HG02610 (cell line): ENCODE measurements around the gene SPAG16.
A peak's percentile ranks its signal among the peaks of the same experiment; 100 is the strongest.

ENCODE experiments used
- ATAC-seq: cut with Tn5 transposase; IDR thresholded peaks from one replicate; pipeline ENCODE4 v1.9.1; 2021; ENCODE audit warnings: mild to moderate bottlenecking, moderate library complexity; ENCODE audit not compliant: unreplicated experiment

Gene SPAG16

DNA sequence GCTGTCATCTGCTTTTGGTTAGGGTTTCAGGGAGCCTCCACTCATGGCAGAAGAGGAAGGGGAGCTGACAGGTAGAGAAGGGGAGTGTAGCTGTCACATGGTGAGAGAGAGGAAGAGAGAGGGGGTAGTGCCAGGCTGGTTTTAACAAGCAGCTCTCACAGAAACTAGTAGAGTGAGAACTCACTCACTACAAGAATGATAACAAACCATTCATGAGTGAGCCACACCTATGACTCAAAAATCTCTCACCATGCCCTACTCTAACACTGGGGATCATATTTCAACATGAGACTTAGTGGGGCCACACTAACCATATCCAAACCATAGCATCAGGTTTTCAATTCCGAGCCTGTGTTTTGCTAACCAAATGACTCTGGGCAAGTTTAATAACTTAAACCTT is 851.7 kb downstream of the SPAG16 start:
- ATAC-seq = no peak

DNA sequence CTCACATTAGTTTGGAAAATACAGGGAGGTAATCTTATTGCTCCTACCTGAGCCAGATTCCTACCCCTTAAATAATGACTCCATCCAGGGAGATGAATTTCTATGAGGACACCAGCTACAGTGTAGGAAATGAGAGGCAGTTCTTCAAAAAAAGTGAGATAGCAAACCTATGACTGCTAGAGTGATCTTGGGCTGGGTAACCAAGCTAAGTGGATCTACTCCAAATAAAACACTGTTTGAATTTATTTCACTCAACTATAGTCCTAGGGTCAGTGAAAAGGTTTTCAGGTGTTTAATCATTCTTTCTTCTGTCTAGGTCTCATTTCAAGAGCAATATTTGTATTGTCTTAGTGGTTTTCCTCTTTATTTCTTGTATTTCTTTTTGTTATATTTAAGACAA is 854.5 kb downstream of the SPAG16 start:
- no peak for ATAC-seq

DNA sequence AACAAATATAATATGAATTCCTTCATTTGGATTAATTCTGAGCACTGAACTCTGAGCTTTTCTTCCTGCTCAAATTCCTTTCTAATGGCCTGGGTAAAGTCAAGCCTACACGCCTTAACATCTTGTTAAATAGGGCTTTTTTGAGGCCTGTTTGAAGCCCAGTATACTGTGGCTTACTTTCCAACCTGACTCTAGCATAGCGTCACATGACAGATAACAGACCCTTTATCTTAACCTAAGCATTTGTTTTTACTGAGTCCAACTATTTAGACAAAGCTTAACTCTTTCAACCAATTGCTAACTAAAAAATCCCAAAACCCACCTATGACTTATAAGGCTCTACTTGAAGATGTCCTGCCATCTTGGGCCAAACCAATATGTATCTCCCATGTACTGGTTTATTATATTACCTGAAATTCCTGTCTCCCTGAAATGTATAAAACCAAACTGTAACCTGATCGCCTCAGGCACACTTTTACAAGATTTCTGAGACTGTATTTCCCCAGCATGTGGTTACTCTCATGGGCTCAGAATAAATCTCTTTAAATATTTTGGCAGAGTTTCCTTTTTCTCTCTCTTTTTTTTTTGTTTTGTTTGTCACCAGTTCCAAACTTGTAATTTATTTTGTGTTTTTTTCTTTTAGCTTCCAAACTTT is 855.5 kb downstream of the SPAG16 start:
- ATAC-seq = no peak

DNA sequence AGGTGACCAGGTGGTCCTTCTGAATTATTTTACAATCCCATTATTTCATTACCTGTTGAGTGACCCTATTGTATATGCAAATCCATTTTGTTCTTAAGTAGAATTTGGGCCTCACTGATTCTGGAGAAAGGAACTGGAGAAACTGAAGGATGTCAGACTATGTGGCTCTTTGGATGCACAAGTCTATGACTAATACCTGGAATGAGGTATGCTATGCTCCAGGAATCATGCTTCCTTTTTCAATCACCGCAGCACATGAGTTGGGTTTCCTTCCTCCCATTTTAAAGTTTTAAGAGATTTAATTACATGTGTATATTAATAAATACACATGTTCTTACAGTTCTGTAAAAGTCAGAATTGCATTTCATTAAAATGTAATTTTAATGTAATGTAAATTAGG is 872.7 kb downstream of the SPAG16 start:
- peak; percentile 78 for ATAC-seq

DNA sequence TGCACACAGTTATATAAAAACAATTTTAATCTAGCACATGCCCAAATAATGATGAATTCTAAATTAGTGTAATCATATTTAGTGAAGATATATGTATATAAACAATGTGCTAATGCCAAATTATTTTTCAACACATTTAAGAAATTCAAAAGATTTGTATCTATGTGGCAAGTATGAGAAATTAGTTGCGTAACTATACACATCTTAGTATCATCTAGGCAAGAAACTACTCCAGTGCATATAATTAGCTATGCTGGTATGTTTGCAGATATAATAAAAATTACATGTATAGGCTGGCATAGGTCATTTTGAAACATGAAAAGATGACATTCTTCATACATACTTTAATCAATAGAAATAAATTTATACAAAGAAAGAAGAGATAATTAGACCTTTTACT is 874.6 kb downstream of the SPAG16 start:
- no peak for ATAC-seq

DNA sequence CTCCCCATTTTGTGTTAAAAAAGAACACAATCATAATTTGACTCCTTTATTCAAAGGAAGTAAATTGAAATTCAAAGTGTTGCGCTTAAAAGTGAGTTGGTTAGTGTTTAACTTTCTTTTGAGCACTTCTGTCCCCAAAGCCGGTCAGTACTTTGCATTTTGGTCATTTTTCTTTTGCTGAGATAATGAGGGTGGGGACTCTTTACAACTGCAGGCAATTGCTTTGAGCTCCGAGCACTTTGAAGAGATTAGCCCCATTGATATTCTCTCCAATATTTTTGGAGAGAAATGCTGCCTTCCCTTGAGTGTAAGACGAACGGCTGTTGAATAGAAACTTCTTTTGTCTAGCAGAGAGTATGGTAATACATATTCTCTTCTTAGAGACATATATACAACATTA is 885.0 kb downstream of the SPAG16 start:
- ATAC-seq = no peak

DNA sequence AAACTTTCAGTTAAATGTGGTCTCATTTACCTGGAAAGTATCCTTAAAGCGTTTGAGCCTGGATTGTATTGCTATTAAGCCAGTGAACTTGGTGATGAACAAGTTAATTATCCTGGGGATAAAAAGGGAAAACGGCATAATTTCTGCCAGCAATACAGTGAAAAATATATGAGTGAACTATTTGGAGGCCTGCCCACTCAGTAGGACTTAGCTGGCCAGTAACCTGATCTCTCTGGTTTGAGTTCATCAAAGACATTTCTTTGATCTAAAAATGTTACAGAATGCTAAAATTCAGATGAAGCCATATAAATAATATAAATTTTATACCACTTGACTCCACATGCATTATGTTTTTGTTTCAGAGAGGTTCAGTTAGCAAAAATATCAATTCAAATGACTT is 885.5 kb downstream of the SPAG16 start:
- ATAC-seq = no peak

DNA sequence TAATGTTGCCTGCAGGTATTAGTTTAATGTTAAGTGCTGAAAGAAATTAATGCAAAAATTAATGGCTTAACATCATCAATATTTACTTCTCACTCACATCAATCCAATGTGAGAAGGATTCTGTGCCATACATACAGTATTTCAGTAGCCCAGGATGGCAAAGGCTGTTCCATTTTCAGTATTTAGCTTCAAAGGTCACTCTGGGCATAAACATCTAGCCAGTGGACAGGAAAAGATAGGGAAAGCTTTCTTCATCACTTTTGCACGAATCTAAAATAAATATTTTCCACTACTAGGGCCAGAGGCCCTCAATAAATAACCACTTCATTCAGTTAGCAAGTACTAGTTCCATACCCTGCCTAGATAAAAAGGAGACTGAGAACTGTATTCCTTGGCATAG is 890.3 kb downstream of the SPAG16 start:
- ATAC-seq = no peak

DNA sequence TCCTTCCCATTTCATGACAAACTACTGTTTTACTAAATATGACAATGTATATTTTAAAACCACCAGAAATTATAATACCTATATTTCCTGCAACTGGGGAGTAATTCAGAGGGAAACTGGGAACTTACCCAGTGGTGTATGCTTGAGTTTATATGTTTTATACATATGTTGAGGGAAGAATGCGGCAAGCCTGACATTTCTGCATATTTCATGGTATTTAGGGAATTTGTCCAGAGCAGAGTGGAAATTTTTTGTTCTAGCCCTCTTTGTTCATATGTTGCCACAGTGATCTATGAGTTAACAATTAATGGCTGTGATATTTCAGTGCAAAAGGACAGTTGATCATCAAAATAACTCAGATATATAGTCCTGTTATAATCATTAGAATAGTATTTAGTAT is 895.8 kb downstream of the SPAG16 start:
- ATAC-seq = no peak

DNA sequence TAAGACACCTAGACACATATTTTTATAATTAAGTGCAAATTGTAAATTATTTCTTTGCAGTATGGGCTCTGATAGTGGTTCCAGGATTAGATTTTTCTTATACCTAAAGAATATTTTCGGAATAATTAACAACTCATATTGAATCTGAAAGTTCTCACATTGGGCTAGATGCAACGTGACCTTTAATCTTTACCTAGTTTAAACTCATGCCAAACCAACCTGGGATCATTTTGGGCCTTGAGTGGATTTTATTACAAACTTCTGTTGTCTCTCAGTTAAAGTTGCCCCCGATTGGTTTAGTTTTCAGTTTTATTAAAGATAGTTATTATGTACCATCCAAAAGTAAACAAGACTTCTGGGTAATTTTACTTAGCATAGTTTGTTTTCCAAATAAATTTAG is 896.4 kb downstream of the SPAG16 start:
- ATAC-seq = no peak

DNA sequence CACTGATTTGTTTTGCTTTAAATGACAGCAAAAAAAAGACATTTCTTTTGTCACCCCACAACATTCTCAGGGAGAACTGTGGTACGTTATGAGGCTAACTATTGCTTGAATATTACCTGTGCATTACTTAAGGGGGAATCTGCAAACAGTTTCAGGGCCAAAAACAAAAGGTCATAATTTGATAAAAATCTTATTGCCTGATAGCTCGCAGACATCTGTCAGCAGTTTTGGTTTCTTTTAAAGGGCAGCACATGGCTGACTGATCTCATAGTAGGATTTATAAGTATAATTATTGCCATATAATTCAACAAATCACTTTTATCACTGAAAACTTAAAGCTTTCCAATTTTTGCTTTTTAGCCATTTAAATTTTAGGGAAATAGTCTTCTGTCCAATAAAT is 900.2 kb downstream of the SPAG16 start:
- ATAC-seq = no peak

DNA sequence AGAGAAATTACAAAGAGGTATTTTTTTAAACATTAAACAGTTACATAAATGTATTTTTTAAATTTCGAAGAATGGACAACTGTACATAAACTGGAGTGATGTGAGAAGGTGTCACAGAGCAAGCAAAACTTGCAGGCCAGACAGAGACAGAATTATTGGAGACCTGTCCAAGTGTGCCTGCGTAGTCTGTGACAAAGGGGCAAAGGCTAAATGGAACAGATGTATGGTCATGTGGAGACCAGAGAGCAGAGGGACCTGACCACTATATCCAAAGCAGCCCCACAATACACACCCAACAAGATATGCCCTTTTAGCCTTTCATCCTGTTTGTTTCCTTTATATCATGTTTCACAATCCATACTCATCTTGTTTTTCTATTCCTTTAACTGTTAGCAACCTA is 901.3 kb downstream of the SPAG16 start:
- ATAC-seq = no peak

DNA sequence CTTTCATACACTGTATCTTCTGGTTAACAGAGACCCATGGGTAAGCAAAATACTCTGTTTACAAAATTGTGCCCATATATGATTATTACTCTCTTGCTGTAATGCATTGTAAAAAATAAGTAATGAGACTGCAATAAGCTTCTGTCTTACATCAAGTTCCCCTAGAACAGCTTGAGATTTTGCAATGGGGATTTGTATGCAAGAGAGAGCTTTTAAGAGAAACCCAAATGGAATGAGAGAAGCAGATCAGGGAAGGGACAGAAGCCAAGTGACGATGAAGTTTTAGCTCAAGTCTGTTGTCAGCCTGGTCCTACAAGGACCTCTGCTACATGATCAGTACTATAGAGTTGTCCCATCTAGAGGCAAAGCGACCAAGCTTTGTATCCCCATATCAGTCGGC is 908.4 kb downstream of the SPAG16 start:
- no peak for ATAC-seq

DNA sequence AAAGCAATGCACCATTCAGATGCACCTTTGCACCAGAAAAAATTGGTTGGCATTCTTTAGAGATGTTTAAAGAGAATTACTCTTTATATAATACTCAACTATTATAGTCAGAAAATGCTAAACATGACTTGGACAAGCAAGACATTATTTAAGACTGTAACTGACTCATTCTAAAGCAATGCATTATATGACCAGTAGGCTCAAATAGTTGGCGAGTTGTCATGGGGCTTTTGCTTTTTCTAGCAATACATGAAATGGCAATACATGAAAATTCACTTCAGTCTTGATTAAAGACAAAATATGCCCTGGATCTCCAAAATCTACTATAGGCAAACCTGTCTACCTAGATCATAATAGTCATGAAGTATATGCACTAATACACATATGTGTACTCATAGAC is 909.7 kb downstream of the SPAG16 start:
- no peak for ATAC-seq

DNA sequence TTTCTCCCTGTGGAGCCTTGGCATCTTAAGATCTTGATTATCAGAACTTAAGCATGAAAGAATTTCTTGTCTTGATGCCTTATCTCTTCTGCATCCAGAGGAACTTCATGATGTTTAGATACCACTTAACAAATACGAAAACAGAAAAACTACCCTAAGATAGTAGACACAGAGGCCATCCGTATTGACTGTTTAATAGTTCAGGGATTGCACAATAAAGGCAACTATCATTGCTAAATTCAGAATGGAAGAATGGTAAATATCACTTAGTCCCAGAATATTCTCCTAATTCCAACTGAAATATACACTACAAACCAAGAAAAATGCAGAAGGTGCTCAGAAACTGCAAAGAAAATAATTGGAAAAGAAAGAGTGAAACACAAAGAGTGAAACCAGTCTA is 912.0 kb downstream of the SPAG16 start:
- no peak for ATAC-seq

DNA sequence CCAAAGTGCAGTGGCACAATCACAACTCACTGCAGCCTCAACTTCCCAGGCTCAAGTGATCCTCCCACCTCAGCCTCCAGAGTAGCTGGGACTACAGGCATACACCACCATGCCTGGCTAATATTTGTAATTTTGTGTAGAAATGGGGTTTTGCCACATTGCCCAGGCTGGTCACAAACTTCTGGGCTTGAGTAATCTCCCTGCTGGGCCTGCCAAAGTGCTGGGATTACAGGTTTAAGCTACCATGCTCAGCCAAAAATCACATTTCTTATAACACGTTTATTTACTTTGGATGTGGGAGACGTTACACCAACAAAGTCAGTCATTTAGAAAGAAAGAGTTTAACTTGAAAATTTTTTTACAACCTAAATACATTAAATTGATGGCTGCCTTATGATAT is 917.6 kb downstream of the SPAG16 start:
- ATAC-seq = no peak

DNA sequence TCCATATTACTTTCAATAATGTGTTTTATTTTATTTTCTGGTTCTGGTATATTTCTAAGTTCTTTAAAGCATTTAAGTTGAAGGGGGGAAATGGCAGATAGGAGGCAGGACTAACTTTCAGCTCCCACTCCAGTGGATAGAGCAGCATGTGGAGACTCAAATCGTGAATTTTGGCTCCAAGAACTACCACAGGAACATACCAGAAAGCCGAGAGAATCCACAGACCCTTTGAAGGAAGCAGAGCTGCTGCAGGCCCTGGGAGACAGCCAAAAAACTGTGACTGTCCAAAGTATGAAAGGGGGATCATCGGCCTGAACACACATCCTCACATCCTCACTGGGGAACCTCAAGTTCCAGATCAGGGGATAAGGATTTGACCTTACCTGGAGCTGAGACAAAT is 919.0 kb downstream of the SPAG16 start:
- no peak for ATAC-seq

DNA sequence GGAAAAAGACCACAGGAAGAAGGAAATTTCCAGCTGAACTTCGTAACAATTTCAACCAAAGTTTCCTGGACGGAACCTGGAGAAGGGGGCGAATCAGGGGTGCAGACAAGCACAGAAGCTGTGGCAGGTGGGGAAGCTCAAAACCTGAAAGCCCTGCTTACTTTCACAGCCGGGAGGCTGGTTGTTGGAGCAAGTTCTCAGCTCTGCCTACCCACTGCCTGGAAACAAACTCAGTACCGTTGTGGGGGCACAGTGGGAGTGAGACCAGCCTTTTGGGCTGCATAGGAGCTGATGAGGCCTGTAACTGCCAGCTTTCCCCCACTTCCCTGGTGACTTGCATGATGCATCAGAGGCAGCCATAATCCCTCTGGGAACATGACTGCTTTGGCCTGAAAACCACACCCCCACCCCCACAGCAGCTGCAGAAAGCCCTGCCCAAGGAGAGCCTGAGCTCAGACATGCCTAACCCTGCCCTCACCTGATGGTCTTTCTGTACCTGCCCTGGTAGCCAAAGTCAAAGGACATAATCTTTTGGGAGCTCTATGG is 919.6 kb downstream of the SPAG16 start:
- ATAC-seq = no peak

DNA sequence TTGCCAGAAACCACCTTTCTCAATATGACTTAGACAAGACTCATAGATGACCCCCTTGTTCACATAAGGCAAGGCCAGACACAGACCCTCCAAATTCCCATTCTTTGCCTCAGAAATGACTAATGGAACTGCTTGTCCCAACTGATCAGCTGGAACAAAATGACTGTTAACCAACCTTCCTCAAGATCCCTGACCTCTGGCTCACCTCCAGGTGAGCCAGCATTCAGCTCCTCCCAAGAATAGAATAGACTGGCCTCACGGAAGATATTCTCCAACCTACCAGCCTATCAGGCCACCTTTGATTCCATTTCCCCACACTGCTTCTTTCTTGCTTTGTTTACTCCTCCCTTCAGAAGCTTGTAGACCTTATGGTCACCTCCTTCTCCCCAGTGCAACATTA is 930.8 kb downstream of the SPAG16 start:
- no peak for ATAC-seq

DNA sequence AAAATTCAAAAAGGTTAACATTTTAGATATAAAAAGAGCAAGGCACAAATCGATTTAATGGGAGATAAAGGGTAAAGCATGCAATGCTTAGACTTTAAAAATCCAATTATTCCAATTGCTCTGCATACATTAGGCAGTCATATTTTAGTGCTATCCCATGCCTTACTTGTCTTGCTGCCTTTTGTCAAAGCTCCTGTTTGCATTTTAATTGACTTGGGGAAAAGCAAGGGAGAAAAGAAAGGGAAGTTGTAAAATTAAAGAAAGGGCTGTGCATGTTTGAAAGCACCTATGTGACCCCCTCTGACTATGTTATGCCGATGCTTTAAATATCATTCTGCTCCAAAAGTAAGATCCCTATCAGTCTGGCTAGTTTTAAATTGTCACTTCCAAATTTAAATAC is 932.9 kb downstream of the SPAG16 start:
- ATAC-seq = no peak

DNA sequence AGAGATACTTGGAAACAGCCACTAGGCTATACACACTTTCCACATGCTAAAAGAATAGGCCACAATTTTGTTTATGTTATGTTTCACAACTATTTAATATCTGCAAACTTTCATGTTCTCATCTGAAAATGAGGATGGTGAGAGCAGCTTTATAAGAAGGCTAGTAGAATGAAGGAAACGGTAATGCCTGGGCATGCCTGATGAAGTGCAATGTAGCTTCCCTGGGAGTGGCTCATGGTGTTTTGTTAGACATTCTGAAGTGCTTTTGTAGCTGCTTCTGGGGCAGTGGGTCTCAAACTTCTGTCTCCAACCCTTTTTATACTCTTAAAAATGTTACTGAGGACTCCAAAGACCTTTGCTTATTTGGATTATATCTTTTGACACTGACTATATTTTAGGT is 933.3 kb downstream of the SPAG16 start:
- ATAC-seq = no peak

DNA sequence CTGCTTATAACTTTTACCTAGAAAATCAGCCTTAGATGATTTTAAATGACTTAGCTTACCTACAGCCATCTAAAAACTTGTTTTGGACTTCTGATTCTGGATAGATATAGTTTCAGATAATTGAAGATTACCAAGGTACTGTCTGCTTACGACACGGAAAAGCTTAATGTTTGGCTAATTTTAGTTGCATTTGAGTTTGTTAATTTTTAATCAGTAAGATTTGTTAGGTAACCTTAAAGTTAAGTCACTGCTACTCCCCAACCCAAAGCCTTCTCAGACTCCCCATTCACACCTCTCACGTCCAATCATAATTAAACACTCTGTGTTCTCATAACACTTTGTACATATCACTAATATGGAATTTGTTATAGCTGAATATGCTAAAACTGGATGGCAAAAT is 936.0 kb downstream of the SPAG16 start:
- no peak for ATAC-seq

DNA sequence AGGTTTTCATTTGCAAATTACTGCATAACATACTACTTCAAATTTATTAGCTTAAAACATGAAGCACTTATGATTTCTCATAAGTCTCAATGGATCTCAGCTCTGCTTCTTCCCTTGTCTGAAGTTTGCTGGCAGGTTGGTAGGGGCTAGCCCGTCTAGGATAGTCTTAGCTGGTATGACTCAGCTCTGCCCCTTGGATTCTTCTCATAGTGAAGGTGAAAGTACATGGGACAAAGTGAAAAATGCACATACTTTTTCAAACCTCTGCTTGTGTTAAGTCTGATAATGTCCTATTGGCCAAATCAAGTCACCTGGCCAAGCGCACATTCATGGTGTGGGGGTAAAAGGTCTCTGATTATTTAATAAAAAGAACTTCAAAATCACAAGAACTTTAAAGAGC is 941.8 kb downstream of the SPAG16 start:
- ATAC-seq = no peak
